Globus pallidus (tissue), 1 donor: Measurements from ENCODE around the gene RELCH.

ENCODE experiments used
- DNase-seq: peaks from one replicate; pipeline ENCODE4 v3.0.0-alpha.2; 2015; ENCODE audit warnings: low spot score

Gene RELCH

GRCh38 chr18:62249478-62250097, 62.5 kb downstream of the RELCH start:
- DNase-seq = peak; percentile 58

DNA sequence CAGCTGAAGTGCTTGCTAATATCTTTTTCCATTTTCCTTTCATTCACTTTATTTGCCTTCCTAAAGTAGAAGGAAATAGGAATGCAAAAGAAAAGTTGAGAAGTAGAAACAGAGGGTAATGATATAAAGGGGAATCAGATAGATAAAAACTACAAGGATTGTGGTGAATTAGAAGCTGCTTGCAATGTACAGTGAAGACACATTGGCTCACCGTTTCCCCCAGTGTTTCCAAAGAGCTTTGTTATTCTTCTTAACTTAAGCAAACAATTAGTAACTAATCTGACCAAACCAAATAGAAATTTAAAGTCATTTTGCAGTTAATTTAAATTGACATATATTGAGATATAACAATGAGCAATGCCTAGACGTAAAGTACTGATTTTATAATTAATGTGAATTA, 63.4 kb downstream of the RELCH start:
- no peak for DNase-seq

DNA sequence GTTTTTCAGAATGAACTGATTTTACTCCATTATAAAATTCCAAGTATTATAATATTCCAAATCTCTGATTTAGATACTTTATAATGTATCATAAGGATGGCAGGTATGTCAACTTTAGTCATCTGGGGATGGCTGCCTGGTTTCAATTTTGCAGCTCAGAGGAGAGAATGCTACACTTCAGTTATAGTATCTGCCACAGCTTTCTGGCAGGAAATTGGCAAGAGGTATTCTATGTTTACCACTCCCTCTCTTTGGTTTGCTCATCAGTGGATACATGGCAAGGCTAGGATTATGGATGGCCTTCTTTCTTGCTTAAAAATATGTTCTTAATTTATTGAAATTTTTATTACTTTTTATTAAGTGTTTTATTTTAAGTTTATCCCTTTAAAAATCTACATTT, 71.0 kb downstream of the RELCH start:
- DNase-seq = no peak

GRCh38 chr18:62258616-62259015, 71.6 kb downstream of the RELCH start:
- peak; percentile 52 for DNase-seq

- DNase-seq = no peak
These were observed 75.0 kb downstream of the RELCH start for GRCh38 chr18:62262061-62262460.

DNA sequence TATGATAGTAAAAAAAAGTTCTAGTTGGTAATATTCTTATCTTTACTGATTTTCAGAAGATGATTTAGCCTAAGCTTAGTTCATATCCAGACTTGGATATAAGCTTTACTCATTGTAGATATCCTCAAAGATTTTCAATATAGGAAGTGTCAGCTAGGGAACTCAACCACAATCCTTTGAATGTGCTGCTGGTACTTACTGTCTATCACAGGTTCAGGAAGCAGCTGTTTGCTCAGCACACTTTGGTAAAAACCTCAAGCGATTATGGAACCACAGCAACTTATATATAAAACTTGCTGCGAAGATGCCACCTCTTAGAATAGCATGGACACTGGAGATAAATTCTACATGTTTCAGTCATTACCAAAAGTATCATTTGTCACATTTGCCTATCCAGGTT, 77.9 kb downstream of the RELCH start:
- no peak for DNase-seq

- DNase-seq = no peak
These were observed 90.0 kb downstream of the RELCH start for GRCh38 chr18:62277045-62277444.

DNA sequence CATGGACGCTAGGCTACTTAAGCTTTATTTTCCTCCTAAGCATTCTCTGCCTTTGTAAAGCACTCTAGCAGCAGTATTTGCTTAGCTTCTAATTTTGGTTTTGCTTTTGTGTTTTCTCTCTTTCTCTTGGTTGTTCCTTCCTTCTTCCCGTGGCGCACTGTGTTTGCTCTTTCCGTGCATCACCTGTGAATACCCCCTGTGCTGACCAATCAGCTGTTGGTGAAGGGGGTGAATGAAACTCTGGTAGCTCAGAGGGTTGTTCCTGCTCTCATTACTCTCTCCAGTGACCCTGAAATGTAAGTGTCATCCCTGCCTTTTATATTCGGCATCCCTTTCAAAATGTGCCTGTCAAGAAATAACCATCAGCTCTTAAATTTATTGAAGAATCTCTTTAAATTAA, 92.5 kb downstream of the RELCH start:
- no peak for DNase-seq

GRCh38 chr18:62280058-62280457, 93.0 kb downstream of the RELCH start:
- no peak for DNase-seq

- no peak for DNase-seq
These were observed 93.7 kb downstream of the RELCH start for GRCh38 chr18:62280786-62281185.

DNA sequence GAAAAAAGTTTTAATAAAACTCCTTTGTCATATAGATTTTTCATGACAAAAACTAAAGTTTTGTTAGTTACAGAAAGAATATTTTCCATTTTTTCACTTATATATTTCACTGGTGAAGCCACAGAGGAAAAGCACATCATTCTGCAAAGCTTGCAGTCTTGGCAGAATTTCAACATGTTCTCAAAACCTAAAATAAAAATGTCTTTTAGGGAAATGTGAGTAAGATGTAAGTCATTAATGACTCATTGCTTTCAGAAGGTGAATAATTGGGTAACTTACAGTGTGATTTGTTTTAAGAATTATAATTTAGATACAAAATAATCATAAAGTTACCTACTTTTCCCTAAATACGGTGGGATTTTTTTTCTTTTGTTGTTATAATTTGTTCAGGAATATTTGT, 94.6 kb downstream of the RELCH start:
- DNase-seq = no peak

DNA sequence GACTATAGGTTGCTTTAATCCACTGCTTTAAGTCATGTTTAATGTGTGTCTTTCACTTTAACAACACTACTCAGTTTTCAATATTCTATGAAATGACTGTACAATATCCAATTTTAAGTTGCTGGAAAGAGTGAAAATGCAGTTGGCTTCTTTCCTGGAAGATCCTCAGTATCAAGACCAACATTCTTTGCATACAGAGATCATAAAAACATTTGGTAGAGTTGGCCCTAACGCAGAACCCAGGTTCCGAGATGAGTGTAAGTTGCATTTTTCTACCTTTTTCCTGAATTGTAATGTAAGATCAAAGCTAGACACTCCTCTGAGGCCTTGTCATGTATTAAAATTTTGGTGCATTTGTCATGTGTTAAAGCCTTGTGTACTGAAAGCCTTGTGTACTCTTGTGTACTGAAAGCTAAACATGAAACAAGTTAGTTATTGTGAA, 95.2 kb downstream of the RELCH start:
- no peak for DNase-seq

DNA sequence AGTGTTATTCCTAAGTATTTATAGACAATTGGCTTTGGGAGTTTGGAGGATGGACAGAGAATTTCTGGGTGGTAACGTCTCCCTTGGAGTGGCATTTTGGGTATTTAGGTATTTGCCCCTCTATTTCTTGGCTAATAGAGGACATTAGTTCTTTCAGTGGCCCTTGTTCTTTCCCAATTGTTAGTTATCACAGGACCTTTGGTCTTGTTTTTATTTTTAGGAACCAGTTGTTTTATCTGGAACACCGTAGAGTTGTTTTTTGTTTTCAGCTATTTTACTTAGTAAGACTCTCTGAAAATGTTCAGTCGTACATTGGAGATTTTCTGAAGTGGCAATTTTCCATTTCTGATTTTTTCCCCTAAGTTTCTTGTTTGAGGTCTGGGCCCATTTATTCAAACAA, 97.6 kb downstream of the RELCH start:
- no peak for DNase-seq

DNA sequence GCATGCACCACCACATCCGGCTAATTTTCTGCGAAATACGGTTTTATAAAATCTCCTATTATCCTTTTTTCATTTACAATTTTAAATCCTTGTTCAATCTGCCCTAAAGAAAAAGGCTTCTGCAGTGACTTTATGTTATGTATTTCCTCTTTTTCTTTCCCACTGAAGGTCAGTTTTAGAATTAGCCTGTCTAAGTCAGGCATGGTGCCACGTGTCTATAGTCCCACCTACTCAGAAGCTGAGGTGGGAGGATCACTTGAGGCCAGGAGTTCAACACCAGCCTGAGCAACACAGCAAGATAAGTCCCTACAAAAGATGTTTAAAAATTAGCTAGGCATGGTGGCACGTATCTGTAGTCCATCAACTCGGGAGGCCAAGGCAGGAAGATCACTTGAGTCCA, 98.2 kb downstream of the RELCH start:
- DNase-seq = no peak

DNA sequence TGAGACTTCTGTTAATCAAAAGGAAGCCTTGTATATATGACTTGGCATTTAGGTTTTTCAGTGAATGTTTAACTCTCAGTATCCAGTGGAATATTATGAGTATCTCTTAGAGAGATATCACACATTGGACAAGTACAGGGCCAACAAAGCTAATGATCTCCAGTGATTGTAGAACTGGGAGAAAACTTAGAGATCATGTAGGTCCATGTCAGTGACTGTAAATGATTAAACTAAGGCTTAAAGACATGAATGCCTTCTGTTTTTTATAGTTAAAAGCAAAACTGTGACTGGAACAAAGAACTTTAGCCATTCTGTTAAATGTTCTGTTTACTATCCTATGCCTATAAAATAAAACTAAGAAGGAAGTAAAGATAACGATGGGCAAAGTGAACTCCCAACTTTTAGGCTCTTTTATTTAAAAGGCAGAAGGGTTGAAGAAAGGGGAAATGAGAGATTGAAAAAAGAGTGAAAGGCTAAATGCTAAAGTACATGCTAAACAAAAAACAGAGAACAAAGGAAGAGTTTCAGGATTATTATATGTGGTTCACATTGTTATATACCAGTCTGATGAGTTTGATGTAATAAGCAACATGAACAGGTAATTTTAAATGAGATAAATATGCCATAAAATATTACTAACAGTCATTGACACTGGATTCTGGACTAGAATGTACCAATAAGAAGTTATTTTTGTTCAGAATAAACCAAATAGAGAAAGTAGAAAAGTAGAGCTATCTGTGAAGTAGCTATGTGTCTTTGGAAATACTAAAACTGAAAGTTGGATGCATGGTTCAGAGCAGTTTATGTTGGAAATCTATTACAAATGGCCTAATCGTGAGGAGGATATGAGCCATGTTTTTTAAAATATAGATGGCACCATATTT, 101.0 kb downstream of the RELCH start:
- no peak for DNase-seq

GRCh38 chr18:62288665-62289008, 101.6 kb downstream of the RELCH start:
- peak; percentile 35 for DNase-seq

GRCh38 chr18:62289047-62289446, 102.0 kb downstream of the RELCH start:
- DNase-seq = no peak

- no peak for DNase-seq
These were observed 107.0 kb downstream of the RELCH start for GRCh38 chr18:62294073-62294472.

- no peak for DNase-seq
These were observed 113.4 kb downstream of the RELCH start for GRCh38 chr18:62300359-62300963.

DNA sequence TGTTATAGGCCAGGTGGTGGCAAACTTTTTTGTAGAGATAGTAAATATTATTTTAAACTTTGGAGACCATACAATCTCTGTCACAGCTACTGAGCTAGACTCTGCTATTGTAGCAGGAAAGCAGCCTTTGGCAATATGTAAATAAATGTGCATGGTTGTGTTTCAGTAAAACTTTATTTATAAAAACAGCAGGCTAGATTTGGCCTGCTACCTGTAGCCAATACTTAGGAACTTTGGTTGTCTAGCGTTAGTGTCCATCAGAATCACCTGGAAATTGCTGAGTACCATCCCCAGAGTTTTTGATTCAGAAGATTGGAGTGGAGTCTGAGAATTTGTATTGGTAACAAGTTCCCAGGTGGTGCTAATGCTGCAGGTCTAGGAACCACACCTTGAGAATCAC, 114.3 kb downstream of the RELCH start:
- no peak for DNase-seq

- DNase-seq = no peak
These were observed 125.8 kb downstream of the RELCH start for GRCh38 chr18:62312851-62313250.

DNA sequence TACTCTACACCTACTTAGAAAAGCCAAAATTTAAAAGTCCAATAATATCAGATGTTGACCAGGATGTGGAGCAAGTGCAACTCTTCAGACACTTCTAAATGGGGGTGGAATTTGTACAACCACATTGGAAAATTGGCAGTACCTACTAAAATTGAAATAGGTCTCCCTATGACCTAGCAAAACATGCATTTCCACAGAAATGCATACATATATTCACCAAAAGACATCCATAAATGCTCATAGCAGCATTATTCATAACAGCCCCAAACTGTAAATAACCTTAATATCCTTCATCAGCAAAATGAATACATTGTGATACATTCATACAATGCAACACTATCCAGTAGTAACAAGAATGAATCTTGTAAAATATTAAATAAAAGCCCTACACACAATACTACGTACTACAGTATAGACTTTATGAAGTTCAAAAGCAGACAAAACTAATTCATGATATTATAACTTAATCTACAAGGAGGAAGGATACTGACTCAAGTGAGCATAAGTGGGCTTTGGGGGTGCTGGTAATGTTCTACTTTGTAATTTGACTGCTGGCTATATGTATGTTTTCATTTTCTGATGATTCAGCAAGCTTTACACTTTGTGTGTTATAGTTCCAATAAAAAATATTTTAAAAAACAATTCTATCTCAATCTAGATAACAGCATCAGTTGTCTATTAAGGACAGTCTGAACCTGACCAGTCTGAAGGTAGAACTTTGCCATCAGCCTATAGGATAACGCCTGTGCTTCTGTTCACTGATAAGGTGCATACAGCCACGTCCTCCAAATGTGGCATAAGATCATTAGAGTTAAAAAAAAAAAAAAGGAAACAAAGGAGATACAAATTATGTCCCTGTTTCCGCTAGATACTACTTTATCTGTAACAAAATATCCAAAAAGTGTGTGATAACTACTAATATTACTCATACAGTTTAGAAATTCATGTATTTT, 131.4 kb downstream of the RELCH start:
- DNase-seq = no peak
